Karpas-422 (cell line): ENCODE data around the gene SLC45A3. TPM values are rescaled to one million over a fixed set of nuclear protein-coding genes. Genes with fewer than 3 reads are reported as not detected.

Source experiments
- DNase-seq: peaks from one replicate; pipeline ENCODE4 v3.0.0-alpha.2; 2015
- H2AFZ ChIP-seq: fragments of 200-600 bp; sonication (generic); 2 replicates; pipeline ENCODE4 v1.6.1; 2014; ENCODE audit warnings: antibody characterized with exemption, low read length, mixed read lengths
- H3K27ac ChIP-seq: fragments of 200-600 bp; sonication (generic); 2 replicates; pipeline ENCODE4 v1.5.1; 2014; ENCODE audit warnings: mild to moderate bottlenecking, low read length, moderate library complexity
- H3K27me3 ChIP-seq: fragments of 200-600 bp; sonication (generic); 2 replicates; pipeline ENCODE4 v1.6.1; 2014; ENCODE audit warnings: low read length, mixed read lengths
- H3K36me3 ChIP-seq: fragments of 200-600 bp; sonication (generic); 2 replicates; pipeline ENCODE4 v1.6.1; 2014; ENCODE audit warnings: low read length, mixed read lengths; ENCODE audit not compliant: insufficient read depth
- H3K4me1 ChIP-seq: fragments of 200-600 bp; sonication (generic); 2 replicates; pipeline ENCODE4 v1.6.1; 2014; ENCODE audit warnings: mild to moderate bottlenecking, low read length, mixed read lengths
- H3K4me2 ChIP-seq: fragments of 200-600 bp; sonication (generic); 2 replicates; pipeline ENCODE4 v1.6.1; 2014; ENCODE audit warnings: low read length, low read depth, mild to moderate bottlenecking; ENCODE audit not compliant: poor library complexity, severe bottlenecking
- H3K4me3 ChIP-seq: fragments of 200-600 bp; sonication (generic); 2 replicates; pipeline ENCODE4 v1.5.1; 2014; ENCODE audit warnings: mild to moderate bottlenecking, antibody characterized with exemption, low read length, mixed read lengths
- H3K79me2 ChIP-seq: fragments of 200-600 bp; sonication (generic); 2 replicates; pipeline ENCODE4 v1.6.1; 2014; ENCODE audit warnings: mild to moderate bottlenecking, low read length, mixed read lengths
- H3K9ac ChIP-seq: fragments of 200-600 bp; sonication (generic); 2 replicates; pipeline ENCODE4 v1.6.0; 2014; ENCODE audit warnings: low read length
- H3K9me2 ChIP-seq: fragments of 200-600 bp; sonication (generic), shearing (Covaris generic); replicated peaks from 2 replicates; pipeline ENCODE4 v1.6.0; 2014; ENCODE audit warnings: mild to moderate bottlenecking, low read length, moderate library complexity; ENCODE audit not compliant: insufficient read depth
- H3K9me3 ChIP-seq: fragments of 300-700, 200-600 bp; sonication (generic); 2 replicates; pipeline ENCODE4 v1.6.1; 2014; ENCODE audit warnings: low read length, mixed read lengths
- H4K20me1 ChIP-seq: fragments of 200-600 bp; sonication (generic); 2 replicates; pipeline ENCODE4 v1.6.1; 2014; ENCODE audit warnings: mild to moderate bottlenecking, antibody characterized with exemption, low read length, low read depth; ENCODE audit not compliant: insufficient read depth
- total RNA-seq: library from RNA; depleted of rRNA; stranded (reverse); fragments of >200 nt; shearing (Covaris generic); gene quantifications from 2 replicates; pipeline ENCODE4 v1.2.3, GENCODE V29; 2014; ENCODE audit warnings: low replicate concordance

SLC45A3 gene
- total RNA-seq, 1 experiment from 2014 or later: not detected

DNA sequence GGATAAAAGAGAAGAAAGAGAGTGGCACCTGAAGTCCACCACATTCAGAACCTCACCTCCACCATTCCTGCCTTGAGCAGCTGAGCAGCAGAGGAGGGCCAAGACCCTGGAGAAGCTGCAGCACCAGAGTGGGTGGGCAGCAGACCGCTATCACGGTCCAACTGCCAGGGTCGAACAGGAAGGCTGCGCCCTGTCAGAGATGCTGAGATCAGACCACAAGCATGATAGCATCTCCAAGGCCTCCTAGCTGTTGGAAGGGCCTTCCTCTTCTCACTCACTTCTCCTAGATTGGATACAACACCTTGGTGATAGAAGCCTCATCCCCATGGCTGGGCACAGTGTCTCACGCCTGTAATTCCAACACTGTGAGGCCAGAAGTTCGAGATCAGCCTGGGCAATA is 12.1 kb upstream of the SLC45A3 start:
- H3K79me2 ChIP-seq: no peaks in the 10 kb centered on the region
- DNase-seq: no peak
- no peak overlapping the region for H3K4me3 ChIP-seq
- no peaks in the 10 kb centered on the region for H3K36me3 ChIP-seq
- H3K4me2 ChIP-seq: no peak overlapping the region
- peaks cover 4% of the 10 kb centered on the region; the same call in 1 of the 2 replicates for H3K4me1 ChIP-seq
- H2AFZ ChIP-seq: no peak overlapping the region
- no peaks in the 10 kb centered on the region for H3K27me3 ChIP-seq
- H3K9me3 ChIP-seq: no peaks in the 10 kb centered on the region
- no peak overlapping the region for H3K27ac ChIP-seq
- no peaks in the 10 kb centered on the region for H3K9me2 ChIP-seq
- H4K20me1 ChIP-seq: no peaks in the 10 kb centered on the region
- no peak overlapping the region for H3K9ac ChIP-seq

DNA sequence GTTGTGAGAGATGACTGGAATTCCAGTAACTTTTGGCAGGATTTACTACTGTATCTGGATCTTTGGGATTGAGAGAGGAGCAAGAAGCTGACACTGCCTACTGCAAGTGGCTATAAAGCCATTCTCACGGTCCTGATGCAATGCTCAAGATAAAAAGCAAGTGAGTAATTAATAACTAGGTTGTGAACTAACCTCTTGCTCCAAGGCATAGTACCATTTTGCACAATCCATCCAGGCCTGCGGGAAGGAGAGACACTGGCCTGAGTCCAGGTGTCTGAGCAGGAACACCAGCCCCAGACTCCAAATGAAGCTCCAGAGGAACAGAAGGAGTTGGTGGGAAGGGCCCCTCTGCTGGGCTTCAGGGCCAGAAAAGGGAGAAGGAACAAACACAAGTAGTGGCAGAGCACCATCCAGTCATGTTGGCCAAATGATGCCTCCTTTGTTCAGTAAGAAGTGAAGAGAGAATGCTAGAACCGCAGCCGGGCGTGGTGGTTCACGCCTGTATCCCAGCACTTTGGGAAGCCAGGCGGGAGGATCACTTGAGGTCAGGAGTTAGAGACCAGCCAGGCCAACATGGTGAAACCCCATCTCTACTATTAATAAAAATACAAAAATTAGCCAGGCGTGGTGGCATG is 9.9 kb upstream of the SLC45A3 start:
- H2AFZ ChIP-seq: no peak overlapping the region
- no peak for DNase-seq
- no peaks in the 10 kb centered on the region for H3K27me3 ChIP-seq
- no peaks in the 10 kb centered on the region for H4K20me1 ChIP-seq
- H3K27ac ChIP-seq: no peak overlapping the region
- no peak overlapping the region for H3K4me3 ChIP-seq
- no peaks in the 10 kb centered on the region for H3K9me2 ChIP-seq
- no peaks in the 10 kb centered on the region for H3K9me3 ChIP-seq
- H3K36me3 ChIP-seq: no peaks in the 10 kb centered on the region
- H3K4me1 ChIP-seq: peaks cover 4% of the 10 kb centered on the region; the same call in 1 of the 2 replicates
- no peak overlapping the region for H3K9ac ChIP-seq
- H3K4me2 ChIP-seq: no peak overlapping the region
- no peaks in the 10 kb centered on the region for H3K79me2 ChIP-seq

DNA sequence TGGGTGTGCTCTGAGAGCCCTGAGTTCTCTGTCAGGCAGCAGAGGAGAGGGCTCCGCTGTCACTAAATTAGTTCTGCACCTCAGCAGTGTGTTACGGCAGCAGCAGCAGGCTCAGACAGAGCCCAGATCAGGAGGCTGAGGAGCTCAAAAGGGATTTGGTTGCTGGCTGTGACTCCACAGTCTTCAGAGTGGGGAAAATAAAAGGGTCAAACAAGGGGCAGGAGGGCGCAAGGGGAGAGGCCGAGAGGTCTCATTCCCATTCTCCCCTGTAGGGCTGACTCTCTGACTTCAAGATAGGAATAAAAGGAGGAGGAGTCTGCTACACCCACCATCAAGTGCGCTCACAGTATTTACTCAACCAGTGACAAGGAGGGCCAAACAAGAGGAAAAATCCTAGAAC is 9.2 kb upstream of the SLC45A3 start:
- no peaks in the 10 kb centered on the region for H3K79me2 ChIP-seq
- no peak overlapping the region for H3K4me3 ChIP-seq
- no peaks in the 10 kb centered on the region for H4K20me1 ChIP-seq
- no peaks in the 10 kb centered on the region for H3K27me3 ChIP-seq
- H3K36me3 ChIP-seq: no peaks in the 10 kb centered on the region
- peaks cover 4% of the 10 kb centered on the region; the same call in 1 of the 2 replicates for H3K4me1 ChIP-seq
- no peak overlapping the region for H3K4me2 ChIP-seq
- no peak overlapping the region for H3K27ac ChIP-seq
- DNase-seq: no peak
- H3K9me2 ChIP-seq: no peaks in the 10 kb centered on the region
- H2AFZ ChIP-seq: no peak overlapping the region
- no peak overlapping the region for H3K9ac ChIP-seq
- no peaks in the 10 kb centered on the region for H3K9me3 ChIP-seq

- DNase-seq: no peak
Observed at GRCh38 chr1:205688171-205689080, 8.1 kb upstream of the SLC45A3 start.

GRCh38 chr1:205687242-205687641 is 6.9 kb upstream of the SLC45A3 start:
- H3K9me3 ChIP-seq: no peaks in the 10 kb centered on the region
- no peak overlapping the region for H3K27ac ChIP-seq
- H3K27me3 ChIP-seq: no peaks in the 10 kb centered on the region
- H3K4me3 ChIP-seq: no peak overlapping the region
- H3K4me2 ChIP-seq: no peak overlapping the region
- DNase-seq: no peak
- H3K9me2 ChIP-seq: no peaks in the 10 kb centered on the region
- H3K36me3 ChIP-seq: no peaks in the 10 kb centered on the region
- H4K20me1 ChIP-seq: no peaks in the 10 kb centered on the region
- no peaks in the 10 kb centered on the region for H3K79me2 ChIP-seq
- H3K9ac ChIP-seq: no peak overlapping the region
- no peaks in the 10 kb centered on the region for H3K4me1 ChIP-seq
- no peak overlapping the region for H2AFZ ChIP-seq

More at GRCh38 chr1:205688171-205689080, 8.1 kb upstream of the SLC45A3 start:
- H4K20me1 ChIP-seq: no peaks in the 10 kb centered on the region
- no peak overlapping the region for H2AFZ ChIP-seq
- no peaks in the 10 kb centered on the region for H3K4me1 ChIP-seq
- H3K9ac ChIP-seq: no peak overlapping the region
- H3K4me2 ChIP-seq: no peak overlapping the region
- H3K9me2 ChIP-seq: no peaks in the 10 kb centered on the region
- H3K4me3 ChIP-seq: no peak overlapping the region
- no peaks in the 10 kb centered on the region for H3K9me3 ChIP-seq
- H3K27me3 ChIP-seq: no peaks in the 10 kb centered on the region
- no peaks in the 10 kb centered on the region for H3K79me2 ChIP-seq
- no peak overlapping the region for H3K27ac ChIP-seq
- no peaks in the 10 kb centered on the region for H3K36me3 ChIP-seq

GRCh38 chr1:205681364-205681763 is 1.1 kb upstream of the SLC45A3 start:
- Histone ChIP-seq H3K36me3 (no peaks in the 10 kb centered on the region), H3K79me2 (no peaks in the 10 kb centered on the region), H4K20me1 (0 out of 2 replicates have a peak, but pooled peaks cover 3% of the 10 kb centered on the region), H3K4me2 (no peak overlapping the region), H3K9me3 (no peaks in the 10 kb centered on the region), H3K4me1 (peaks cover 4% of the 10 kb centered on the region), H2AFZ (no peak overlapping the region), H3K27ac (no peak overlapping the region), H3K27me3 (no peaks in the 10 kb centered on the region), H3K4me3 (no peak overlapping the region), H3K9ac (no peak overlapping the region), H3K9me2 (no peaks in the 10 kb centered on the region)
- no peak for DNase-seq

- Histone ChIP-seq H3K79me2 (no peaks in the 10 kb centered on the region), H3K9me3 (no peaks in the 10 kb centered on the region), H3K4me2 (no peak overlapping the region), H3K27me3 (no peaks in the 10 kb centered on the region), H3K4me3 (no peak overlapping the region), H4K20me1 (0 out of 2 replicates have a peak, but pooled peaks cover 3% of the 10 kb centered on the region), H2AFZ (no peak overlapping the region), H3K36me3 (no peaks in the 10 kb centered on the region), H3K9ac (no peak overlapping the region), H3K27ac (no peak overlapping the region), H3K4me1 (peaks cover 4% of the 10 kb centered on the region), H3K9me2 (no peaks in the 10 kb centered on the region)
- DNase-seq: no peak
Observed at GRCh38 chr1:205678286-205679111, 1.8 kb downstream of the SLC45A3 start.

DNA sequence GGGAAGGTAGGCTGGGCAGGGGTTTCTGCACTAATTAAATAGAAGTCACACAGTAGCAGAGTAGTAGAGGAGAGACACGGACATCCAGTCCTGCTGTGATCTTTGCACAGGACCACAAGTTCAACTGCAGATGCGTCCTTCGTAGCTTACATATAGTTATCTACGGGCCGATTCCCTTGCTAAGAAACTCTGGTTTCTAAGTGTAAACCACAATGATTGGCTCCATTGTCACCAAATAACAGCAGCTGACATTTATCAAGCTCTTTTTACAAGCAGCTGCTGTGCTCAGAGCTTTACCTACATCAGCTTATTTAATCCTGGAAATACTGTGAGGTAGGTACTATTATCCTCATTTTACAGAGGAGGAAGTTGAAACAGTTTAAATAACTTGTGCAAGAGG is 3.1 kb downstream of the SLC45A3 start:
- Histone ChIP-seq H3K27ac (no peak overlapping the region), H2AFZ (no peak overlapping the region), H4K20me1 (0 out of 2 replicates have a peak, but pooled peaks cover 3% of the 10 kb centered on the region), H3K4me2 (no peak overlapping the region), H3K9me2 (no peaks in the 10 kb centered on the region), H3K9me3 (no peaks in the 10 kb centered on the region), H3K4me3 (no peak overlapping the region), H3K79me2 (no peaks in the 10 kb centered on the region), H3K4me1 (peaks cover 4% of the 10 kb centered on the region), H3K36me3 (no peaks in the 10 kb centered on the region), H3K27me3 (no peaks in the 10 kb centered on the region), H3K9ac (no peak overlapping the region)
- no peak for DNase-seq
